DOHH2 (cell line): ENCODE results near the gene MEN1.

Experiments
- H3F3A ChIP-seq: fragments of 200-600 bp; sonication (generic), shearing (Covaris generic); 2 replicates; pipeline ENCODE4 v1.6.0; 2016; ENCODE audit warnings: antibody characterized with exemption, mild to moderate bottlenecking; ENCODE audit not compliant: control insufficient read depth, insufficient read depth
- H3K27ac ChIP-seq: fragments of 200-600 bp; sonication (generic); 2 replicates; pipeline ENCODE4 v1.5.1; 2014; ENCODE audit warnings: low read depth, mild to moderate bottlenecking, low read length, moderate library complexity
- H3K27me3 ChIP-seq: fragments of 200-600 bp; sonication (generic); 2 replicates; pipeline ENCODE4 v1.6.1; 2014; ENCODE audit warnings: mild to moderate bottlenecking, low read length, mixed read lengths; ENCODE audit not compliant: control insufficient read depth
- H3K36me3 ChIP-seq: fragments of 200-600 bp; sonication (generic); 2 replicates; pipeline ENCODE4 v1.6.1; 2014; ENCODE audit warnings: mild to moderate bottlenecking, low read length, moderate library complexity, mixed read lengths; ENCODE audit not compliant: control insufficient read depth
- H3K4me1 ChIP-seq: fragments of 200-600 bp; sonication (generic); 2 replicates; pipeline ENCODE4 v1.6.1; 2014; ENCODE audit warnings: mild to moderate bottlenecking, low read length, mixed read lengths; ENCODE audit not compliant: control insufficient read depth
- H3K4me2 ChIP-seq: fragments of 200-600 bp; sonication (generic); 2 replicates; pipeline ENCODE4 v1.6.0; 2014; ENCODE audit warnings: mild to moderate bottlenecking, low read length, moderate library complexity
- H3K4me3 ChIP-seq: fragments of 200-600 bp; sonication (generic); 2 replicates; pipeline ENCODE4 v1.5.1; 2014; ENCODE audit warnings: mild to moderate bottlenecking, low read length, mixed read lengths
- H3K79me2 ChIP-seq: fragments of 200-600 bp; sonication (generic); 2 replicates; pipeline ENCODE4 v1.6.1; 2014; ENCODE audit warnings: mild to moderate bottlenecking, low read length, mixed read lengths; ENCODE audit not compliant: control insufficient read depth
- H3K9me2 ChIP-seq: fragments of 200-600 bp; sonication (generic); replicated peaks from 2 replicates; pipeline ENCODE4 v1.6.1; 2014; ENCODE audit warnings: mild to moderate bottlenecking, low read length, mixed read lengths; ENCODE audit not compliant: control insufficient read depth
- H3K9me3 ChIP-seq: fragments of 200-600 bp; sonication (generic); 2 replicates; pipeline ENCODE4 v1.6.1; 2014; ENCODE audit warnings: antibody characterized with exemption, low read length, mixed read lengths; ENCODE audit not compliant: control insufficient read depth, insufficient read depth
- H4K20me1 ChIP-seq: fragments of 200-600 bp; sonication (generic); 2 replicates; pipeline ENCODE4 v1.6.0; 2014; ENCODE audit warnings: low read depth, mild to moderate bottlenecking, antibody characterized with exemption, low read length, moderate library complexity; ENCODE audit not compliant: control insufficient read depth, insufficient read depth
- CTCF ChIP-seq: fragments of 200-600 bp; sonication (generic); IDR thresholded peaks from one replicate; pipeline ENCODE4 v1.5.1; 2014; ENCODE audit warnings: antibody characterized with exemption, mild to moderate bottlenecking, low read depth, low read length; ENCODE audit not compliant: poor library complexity, severe bottlenecking
- EZH2phosphoT487 ChIP-seq: fragments of 200-600 bp; sonication (generic); IDR thresholded peaks from 2 replicates; pipeline ENCODE4 v1.6.1; 2017; ENCODE audit warnings: borderline replicate concordance, mild to moderate bottlenecking, antibody characterized with exemption, low read length, moderate library complexity, mixed read lengths

The MEN1 gene

DNA sequence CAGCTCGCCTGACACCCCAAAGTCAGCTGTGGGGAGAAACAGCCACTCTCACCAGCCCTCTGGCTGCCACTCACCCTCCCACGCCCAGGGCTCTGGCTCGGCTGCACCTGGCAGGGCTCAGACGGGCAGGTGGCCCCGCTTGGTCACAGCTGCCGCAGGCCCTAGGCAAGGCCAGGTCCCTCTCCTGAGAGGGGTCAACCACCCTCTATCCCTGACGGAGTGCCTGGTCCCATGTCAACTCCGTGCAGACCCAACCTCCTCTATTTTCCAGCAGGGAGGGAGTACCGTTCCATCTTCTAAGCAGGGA, 9.2 kb downstream of the MEN1 start:
- Histone ChIP-seq H3K4me3 (peak overlapping the region; percentile 99), H3F3A (peaks cover 19% of the 10 kb centered on the region), H3K9me3 (no peaks in the 10 kb centered on the region), H3K9me2 (no peaks in the 10 kb centered on the region), H3K27ac (peak overlapping the region; percentile 86), H4K20me1 (no peaks in the 10 kb centered on the region), H3K27me3 (no peaks in the 10 kb centered on the region), H3K4me1 (peaks cover 46% of the 10 kb centered on the region), H3K79me2 (peaks cover 19% of the 10 kb centered on the region), H3K4me2 (peak overlapping the region; percentile 96), H3K36me3 (peaks cover 80% of the 10 kb centered on the region)
- TF ChIP-seq EZH2phosphoT487, result no peak
- TF ChIP-seq CTCF, result no peak

DNA sequence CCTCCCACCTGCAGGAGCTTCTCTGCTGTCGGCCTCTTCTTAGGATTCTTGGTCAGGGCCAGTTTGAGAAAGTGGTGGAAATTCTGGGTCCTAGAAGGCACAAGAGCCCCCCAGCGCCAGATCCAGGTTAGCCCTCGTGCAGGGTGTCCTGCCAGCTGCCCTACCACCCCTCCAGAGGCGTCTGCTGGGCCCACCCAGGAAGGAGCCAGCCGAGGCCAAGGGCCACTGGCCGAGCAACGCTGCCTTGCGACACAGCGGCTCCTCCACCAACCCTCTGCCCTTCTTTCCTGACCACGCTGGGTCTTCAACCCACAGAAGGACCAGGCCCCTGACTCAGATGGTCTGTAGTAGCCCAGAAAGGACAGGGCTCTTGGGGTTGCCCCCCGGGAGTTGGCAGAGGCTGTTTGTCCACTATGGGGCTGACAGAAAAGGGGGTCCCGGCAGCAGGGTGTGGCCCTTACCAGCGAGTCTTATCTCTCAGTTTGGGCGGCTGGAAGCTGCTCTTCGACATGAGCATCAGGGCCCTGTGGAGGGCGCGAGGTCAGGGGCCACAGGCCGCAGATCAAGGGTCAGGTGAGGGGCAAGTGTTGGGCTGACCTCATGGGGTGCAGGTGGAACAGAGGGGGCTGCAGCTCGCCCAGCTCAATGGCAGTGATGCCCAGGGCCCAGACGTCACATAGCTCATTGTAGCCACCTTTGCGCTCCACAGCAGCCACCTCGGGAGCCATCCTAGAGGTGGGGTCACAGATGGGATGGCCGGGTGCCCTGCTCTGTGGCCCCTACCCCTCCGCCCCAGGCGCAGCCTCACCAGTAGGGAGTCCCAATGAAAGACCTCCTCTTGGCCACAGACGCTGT, 9.8 kb downstream of the MEN1 start:
- Histone ChIP-seq H3K4me3 (peak overlapping the region; percentile 99), H3K9me3 (no peaks in the 10 kb centered on the region), H3K36me3 (peaks cover 77% of the 10 kb centered on the region), H3K27me3 (no peaks in the 10 kb centered on the region), H3K79me2 (peaks cover 19% of the 10 kb centered on the region), H3F3A (peaks cover 19% of the 10 kb centered on the region), H4K20me1 (no peaks in the 10 kb centered on the region), H3K4me1 (peaks cover 46% of the 10 kb centered on the region), H3K4me2 (peak overlapping the region; percentile 96), H3K9me2 (no peaks in the 10 kb centered on the region), H3K27ac (peak overlapping the region; percentile 86)
- TF ChIP-seq CTCF, result no peak
- TF ChIP-seq EZH2phosphoT487, result no peak

DNA sequence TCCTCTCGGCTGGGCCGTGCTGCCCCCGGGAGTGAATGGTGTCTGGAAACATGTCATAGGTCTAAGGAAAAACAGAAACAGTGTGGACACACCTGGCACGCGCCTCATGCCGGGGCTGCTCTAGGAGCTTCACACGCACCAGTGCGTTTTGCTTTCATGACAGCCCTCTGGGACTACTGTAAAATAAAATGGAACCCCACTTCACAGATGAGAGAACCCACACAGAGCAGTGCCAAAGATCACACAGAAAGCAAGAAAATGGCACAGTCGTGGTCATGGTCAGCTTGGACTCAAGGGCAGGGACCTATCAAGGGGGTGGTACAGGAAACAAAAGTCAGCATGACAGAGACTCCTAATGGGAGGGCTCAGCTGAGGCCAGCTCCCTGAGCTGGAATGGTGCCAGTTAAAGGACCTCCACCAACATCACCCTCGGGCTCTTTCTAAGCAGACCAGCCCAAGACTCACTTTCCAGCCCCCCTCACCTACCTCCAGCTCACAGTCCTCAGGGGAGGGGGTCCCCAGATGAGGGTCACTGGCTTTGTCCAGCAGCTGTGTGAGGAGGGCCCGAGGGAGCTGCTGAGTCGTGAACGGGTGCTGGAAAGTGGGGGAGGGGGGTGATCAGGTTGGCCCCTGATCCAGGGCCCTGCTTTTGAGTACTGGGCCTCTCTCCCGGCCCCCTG, 10.6 kb downstream of the MEN1 start:
- Histone ChIP-seq H3K27me3 (no peaks in the 10 kb centered on the region), H3K4me3 (peak overlapping the region; percentile 99), H3K9me2 (no peaks in the 10 kb centered on the region), H3K79me2 (peaks cover 19% of the 10 kb centered on the region), H3K36me3 (peaks cover 70% of the 10 kb centered on the region), H3K9me3 (no peaks in the 10 kb centered on the region), H4K20me1 (no peaks in the 10 kb centered on the region), H3K4me2 (peak overlapping the region; percentile 96), H3K4me1 (peaks cover 46% of the 10 kb centered on the region), H3K27ac (peak overlapping the region; percentile 86), H3F3A (peaks cover 19% of the 10 kb centered on the region)
- TF ChIP-seq CTCF, result no peak
- no peak for TF ChIP-seq EZH2phosphoT487
